Activated T-cell treated with anti-CD3 and anti-CD28 coated beads, Interleukin-2, amount 50 U/mL, for 24 hours (primary cell): ENCODE results near the gene NUAK1.
A peak's percentile ranks its signal among the peaks of the same experiment; 100 is the strongest.

ENCODE experiments used
- DNase-seq: peaks from one replicate; pipeline ENCODE4 v3.0.0-alpha.2; 2020
- H3K27ac Mint-ChIP-seq: 2 replicates; pipeline ENCODE4 v1.8.0; 2020; ENCODE audit warnings: mild to moderate bottlenecking, mixed read lengths
- H3K27me3 Mint-ChIP-seq: 2 replicates; pipeline ENCODE4 v1.8.0; 2020; ENCODE audit warnings: mixed read lengths
- H3K36me3 Mint-ChIP-seq: 2 replicates; pipeline ENCODE4 v1.8.0; 2020; ENCODE audit warnings: low read depth, mixed read lengths
- H3K4me1 Mint-ChIP-seq: 2 replicates; pipeline ENCODE4 v1.8.0; 2020; ENCODE audit warnings: low read depth, mixed read lengths
- H3K4me3 Mint-ChIP-seq: 2 replicates; pipeline ENCODE4 v1.8.0; 2020; ENCODE audit warnings: mild to moderate bottlenecking, moderate library complexity, mixed read lengths
- H3K9me3 Mint-ChIP-seq: 2 replicates; pipeline ENCODE4 v1.8.0; 2020; ENCODE audit warnings: mixed read lengths

Gene NUAK1

DNA sequence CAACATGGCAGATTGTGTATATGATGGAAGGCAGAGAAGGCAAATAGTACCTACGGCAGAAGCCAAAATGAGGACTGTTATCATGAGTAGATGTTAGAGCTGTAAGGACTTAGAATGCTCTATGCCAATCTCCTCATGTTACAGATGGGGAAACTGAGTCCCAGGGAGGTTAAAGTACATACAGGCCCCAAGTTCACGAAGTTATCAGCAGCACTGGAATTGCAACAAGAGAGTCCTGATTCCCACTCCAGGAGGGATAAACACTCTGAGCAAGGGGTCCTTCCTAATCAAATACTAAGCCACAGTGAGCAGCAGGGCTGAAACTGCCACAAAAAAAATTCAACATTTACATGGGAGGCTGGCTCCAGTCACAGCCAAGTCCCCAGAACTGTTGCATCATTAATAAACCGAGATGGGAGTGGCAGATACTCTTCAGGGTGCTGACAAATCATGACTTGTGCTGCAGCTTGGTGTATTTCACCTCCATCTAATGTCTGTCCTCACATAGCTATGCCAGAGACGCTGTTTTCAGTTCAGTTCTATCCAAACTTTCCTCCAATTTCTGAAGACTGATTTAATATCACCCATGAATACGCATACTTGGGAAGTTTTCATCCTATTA lies 24.2 kb downstream of the NUAK1 start:
- peaks cover 8% of the 10 kb centered on the region for H3K4me1 Mint-ChIP-seq

DNA sequence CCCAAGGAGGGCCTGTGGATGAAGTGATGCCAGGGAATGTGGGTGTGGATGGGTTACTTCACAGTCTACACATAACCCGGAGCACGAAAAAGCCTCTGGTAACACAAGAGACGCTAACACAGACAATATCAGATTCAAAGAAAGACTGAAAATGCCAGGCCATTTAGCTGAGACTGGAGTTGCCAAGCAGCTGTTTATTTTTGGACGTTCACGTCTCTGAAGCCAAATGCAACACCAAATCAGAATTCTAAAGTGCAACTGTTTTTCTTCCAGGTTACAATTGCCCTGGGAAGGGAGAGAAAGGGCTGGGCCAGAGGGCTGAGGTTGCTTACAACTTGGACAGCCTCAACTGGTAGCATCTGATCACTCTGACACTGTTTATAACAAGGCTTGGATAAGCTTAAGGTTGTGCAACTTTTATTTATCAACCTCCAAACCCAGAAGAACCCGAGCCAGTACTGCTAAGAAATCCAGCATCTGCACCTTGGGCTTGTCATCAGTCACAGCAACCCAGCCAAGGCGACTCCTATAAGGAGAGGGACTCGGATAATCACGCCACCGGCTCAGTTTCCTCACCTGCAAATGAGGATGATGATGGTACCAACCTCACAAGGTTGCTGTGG lies 24.8 kb downstream of the NUAK1 start:
- DNase-seq = no peak
- Mint-ChIP-seq H3K4me3 (no peak overlapping the region), H3K27me3 (peaks cover 48% of the 10 kb centered on the region), H3K4me1 (peaks cover 8% of the 10 kb centered on the region), H3K9me3 (no peaks in the 10 kb centered on the region), H3K27ac (no peak overlapping the region), H3K36me3 (no peaks in the 10 kb centered on the region)

More for the DNA sequence above, 24.2 kb downstream of the NUAK1 start:
- DNase-seq = no peak
- H3K4me3 Mint-ChIP-seq = no peak overlapping the region
- H3K27ac Mint-ChIP-seq = no peak overlapping the region
- H3K9me3 Mint-ChIP-seq = no peaks in the 10 kb centered on the region
- peaks cover 44% of the 10 kb centered on the region for H3K27me3 Mint-ChIP-seq
- H3K36me3 Mint-ChIP-seq = no peaks in the 10 kb centered on the region

DNA sequence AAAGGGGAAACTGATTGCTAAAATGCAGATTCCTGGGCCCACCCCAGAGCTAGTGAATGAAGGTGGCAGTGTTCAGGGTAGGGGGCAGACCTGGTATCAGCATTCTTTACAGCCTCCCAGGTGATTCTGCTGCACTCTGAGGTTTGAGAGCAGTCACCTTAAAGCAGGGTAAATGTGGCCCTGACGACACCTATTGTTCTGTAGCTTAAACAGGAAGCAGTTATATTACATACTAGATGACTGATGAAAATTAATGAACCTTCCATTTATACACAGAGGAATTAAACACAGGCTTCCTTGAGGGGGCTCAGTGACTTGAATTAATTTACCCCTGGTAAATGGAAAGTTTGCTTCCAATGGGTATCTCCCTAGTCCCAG lies 25.3 kb downstream of the NUAK1 start:
- H3K4me1 Mint-ChIP-seq = peaks cover 8% of the 10 kb centered on the region
- no peaks in the 10 kb centered on the region for H3K9me3 Mint-ChIP-seq
- no peak overlapping the region for H3K4me3 Mint-ChIP-seq
- peaks cover 53% of the 10 kb centered on the region for H3K27me3 Mint-ChIP-seq
- H3K27ac Mint-ChIP-seq = no peak overlapping the region
- no peaks in the 10 kb centered on the region for H3K36me3 Mint-ChIP-seq
- no peak for DNase-seq

DNA sequence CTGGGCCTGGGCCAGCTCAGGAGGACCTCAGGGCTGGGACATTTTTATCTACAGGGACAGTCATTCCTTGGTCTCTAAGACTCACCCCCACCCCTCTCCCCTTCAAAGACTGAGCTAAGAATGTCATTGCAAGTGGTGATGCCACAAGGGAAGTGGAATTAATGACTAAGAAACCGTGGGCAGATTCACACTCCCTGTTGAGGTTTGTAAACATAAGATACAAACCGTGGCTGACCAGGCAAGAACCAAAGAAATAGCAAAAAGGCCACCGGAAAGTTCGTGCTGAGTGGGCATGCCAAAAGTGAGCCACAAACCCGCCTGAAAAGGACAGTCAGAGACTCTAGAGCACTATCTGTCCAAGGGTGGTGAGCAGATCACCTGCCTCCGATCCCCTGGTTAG lies 25.7 kb downstream of the NUAK1 start:
- Mint-ChIP-seq H3K4me3 (no peak overlapping the region), H3K9me3 (no peaks in the 10 kb centered on the region), H3K4me1 (peaks cover 8% of the 10 kb centered on the region), H3K27ac (peak overlapping the region; percentile 35), H3K27me3 (peaks cover 57% of the 10 kb centered on the region), H3K36me3 (no peaks in the 10 kb centered on the region)
- DNase-seq = no peak

DNA sequence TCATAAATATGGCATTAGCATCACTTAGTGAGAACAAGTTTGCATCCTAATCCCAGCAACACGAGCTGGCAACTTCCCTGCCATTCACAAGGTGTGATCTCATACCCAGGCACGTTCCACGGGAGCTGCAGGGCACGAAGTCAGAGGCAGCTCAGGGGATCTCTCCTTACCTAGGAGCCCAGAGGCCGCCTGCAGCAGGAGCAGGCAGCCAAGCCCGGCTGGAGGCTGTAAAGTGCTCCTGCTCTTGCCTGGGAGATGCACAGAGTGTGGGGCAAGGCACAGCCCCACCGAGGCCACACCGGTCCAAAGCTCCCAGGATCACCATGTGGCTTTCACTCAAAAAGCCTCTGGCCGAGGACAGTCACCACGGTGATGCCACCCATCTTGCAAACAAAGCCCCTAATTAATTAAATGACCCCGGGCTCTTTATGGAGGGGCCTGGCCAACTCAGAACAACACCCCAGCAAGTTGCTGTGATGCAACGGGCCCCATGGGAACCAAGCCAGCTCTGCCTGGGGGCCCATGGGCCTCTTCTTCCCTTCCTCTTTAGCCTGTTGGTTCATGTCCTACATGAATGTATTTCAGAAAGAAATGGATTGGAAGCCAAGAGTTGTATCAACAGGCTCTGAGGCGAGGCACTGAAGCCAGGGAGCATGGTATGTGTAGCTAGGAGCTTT lies 26.5 kb downstream of the NUAK1 start:
- Mint-ChIP-seq H3K27ac (no peak overlapping the region), H3K9me3 (no peaks in the 10 kb centered on the region), H3K4me3 (no peak overlapping the region), H3K36me3 (no peaks in the 10 kb centered on the region), H3K4me1 (peaks cover 8% of the 10 kb centered on the region), H3K27me3 (peaks cover 59% of the 10 kb centered on the region)
- no peak for DNase-seq

DNA sequence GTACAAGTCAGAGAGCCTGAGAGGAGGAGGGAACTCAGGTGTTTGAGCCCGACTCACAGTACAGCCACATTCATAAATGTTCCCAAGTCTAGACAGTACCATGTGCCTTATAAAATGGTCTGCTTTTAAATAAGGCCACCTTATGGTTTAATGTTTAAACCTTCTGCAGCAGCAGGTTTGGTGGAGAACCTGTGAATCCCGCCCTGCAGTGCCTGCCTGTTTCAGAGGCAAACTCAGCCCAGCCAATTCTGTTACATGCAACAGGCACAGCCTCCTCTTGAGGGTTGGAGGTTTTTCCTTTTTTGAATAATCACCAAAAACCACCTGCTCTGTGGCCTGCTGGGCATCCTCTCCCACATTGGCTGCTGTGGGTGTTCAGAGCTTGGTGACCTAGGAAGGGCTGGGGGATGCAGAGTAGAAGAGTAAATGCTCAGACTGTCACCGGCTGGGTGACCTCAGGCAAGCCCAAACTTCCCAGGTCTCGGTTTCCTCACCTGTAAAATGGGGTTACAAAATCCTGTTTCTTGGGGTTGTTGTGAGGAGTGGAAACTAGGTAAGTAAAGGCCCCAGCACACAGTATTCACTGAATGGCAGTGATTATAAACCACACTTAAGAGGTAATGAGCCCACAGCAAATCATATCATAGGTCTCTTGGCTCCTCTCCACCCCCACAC lies 28.0 kb downstream of the NUAK1 start:
- Mint-ChIP-seq H3K4me3 (no peak overlapping the region), H3K4me1 (peaks cover 8% of the 10 kb centered on the region), H3K27me3 (peaks cover 57% of the 10 kb centered on the region), H3K9me3 (no peaks in the 10 kb centered on the region), H3K27ac (no peak overlapping the region), H3K36me3 (no peaks in the 10 kb centered on the region)
- DNase-seq = no peak

DNA sequence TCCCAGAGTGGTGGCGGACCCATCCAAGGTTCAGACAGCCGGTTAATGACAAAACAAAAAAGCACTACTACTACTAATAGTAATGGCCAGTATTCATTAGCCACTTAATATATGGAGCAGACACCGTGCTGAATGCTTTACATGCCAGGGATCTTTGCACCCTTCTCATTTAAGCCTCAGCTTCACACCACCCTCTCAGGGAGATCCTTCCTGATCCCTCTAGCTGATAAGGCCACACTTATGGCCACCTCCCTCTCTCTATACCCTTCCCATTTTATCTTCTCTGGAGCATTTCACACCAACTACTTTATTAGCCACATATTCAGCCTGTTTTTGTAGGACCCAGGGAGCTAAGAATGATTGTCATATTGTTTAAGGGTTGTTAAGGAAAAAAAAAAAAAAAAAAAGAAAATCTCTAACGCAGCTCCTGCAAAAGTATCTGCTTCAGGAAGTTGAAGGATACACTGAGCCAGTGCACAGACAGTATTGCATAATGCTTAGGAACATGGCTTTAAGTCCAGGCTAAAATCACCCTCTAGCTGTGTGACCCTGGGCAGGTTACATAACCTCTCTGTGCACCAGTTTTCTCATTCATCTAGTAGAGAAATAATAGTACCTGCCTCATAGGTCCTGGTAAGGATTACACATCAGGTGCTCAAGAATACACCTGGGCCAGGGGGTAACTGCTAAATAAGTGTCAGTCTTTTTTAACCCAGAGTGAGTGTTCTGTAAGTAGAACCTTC lies 29.4 kb downstream of the NUAK1 start:
- H3K4me1 Mint-ChIP-seq = peaks cover 8% of the 10 kb centered on the region
- H3K36me3 Mint-ChIP-seq = no peaks in the 10 kb centered on the region
- no peak overlapping the region for H3K27ac Mint-ChIP-seq
- H3K27me3 Mint-ChIP-seq = peaks cover 65% of the 10 kb centered on the region
- no peak for DNase-seq
- H3K4me3 Mint-ChIP-seq = no peak overlapping the region
- no peaks in the 10 kb centered on the region for H3K9me3 Mint-ChIP-seq

DNA sequence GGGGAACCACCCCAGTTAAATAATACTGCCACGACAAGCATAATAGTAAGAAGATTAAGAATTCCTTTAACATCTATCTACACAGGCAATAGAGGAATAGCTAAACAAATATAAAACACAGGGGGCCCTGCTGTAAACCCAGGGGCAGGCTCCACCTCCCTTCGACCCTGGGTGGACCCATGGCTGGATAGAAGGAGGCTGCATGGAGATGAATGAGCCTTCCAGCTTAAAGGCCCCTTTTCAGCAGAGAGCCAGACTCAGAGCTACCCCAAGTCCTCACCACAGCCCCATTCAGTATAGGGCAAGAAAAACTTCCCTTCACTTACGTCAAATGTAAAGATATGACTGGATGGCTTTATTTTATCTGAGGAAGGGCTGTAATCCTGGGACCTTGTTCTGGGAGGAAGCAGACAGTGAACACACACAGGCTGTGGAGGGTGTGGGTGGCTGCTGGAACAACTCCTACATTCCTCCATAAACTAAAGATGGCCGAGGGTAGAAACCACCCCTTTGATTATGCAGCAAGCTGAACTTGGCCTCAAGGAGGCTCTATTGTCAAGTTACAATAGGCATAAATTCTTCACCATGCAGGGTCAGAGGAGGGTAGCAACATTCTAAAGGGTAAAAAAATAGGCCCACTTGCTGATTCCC lies 30.4 kb downstream of the NUAK1 start:
- H3K27me3 Mint-ChIP-seq = peaks cover 73% of the 10 kb centered on the region
- no peak for DNase-seq
- no peak overlapping the region for H3K4me3 Mint-ChIP-seq
- H3K9me3 Mint-ChIP-seq = no peaks in the 10 kb centered on the region
- H3K36me3 Mint-ChIP-seq = no peaks in the 10 kb centered on the region
- H3K27ac Mint-ChIP-seq = no peak overlapping the region
- peaks cover 6% of the 10 kb centered on the region for H3K4me1 Mint-ChIP-seq

DNA sequence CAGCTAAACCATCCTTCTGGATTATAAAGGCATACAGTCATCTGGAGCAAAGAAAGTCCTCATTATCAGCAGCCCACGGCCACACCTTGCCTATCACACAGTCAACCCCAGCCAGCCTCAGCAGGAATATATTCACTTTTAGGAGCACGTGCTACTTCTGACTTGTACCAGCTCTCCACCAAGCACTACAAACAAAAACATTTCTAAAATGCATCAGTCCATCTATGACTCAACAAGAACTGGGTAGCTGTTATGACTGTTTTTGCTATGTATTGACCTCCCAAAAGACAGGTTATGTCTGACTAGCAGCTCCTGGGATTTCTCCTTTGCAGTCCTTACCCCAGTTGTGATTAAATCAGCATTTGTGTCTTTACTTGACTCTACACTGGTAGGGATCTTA lies 31.2 kb downstream of the NUAK1 start:
- Mint-ChIP-seq H3K9me3 (no peaks in the 10 kb centered on the region), H3K27ac (no peak overlapping the region), H3K4me3 (no peak overlapping the region), H3K4me1 (no peaks in the 10 kb centered on the region), H3K36me3 (no peaks in the 10 kb centered on the region), H3K27me3 (peaks cover 71% of the 10 kb centered on the region)
- DNase-seq = no peak

DNA sequence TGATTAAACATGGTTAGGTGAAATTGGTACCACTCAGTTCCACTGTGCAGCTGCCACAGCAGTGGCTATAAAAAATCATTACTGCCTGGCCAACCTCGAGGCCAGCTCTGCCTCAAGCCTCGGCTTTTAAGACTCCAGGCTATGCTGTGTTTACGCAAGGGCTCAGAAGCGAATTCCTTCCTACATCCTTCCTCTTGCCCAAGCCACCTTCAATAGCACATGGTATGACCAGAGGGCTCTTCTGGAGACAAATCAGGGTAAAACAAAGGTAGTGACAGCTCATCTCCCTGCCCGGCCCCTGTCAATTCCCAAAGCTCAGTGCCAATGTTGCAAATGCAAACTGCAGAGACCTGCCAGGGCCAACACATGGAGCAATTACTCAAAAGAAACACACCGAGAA lies 31.9 kb downstream of the NUAK1 start:
- DNase-seq = no peak
- H3K4me1 Mint-ChIP-seq = no peaks in the 10 kb centered on the region
- no peak overlapping the region for H3K27ac Mint-ChIP-seq
- H3K27me3 Mint-ChIP-seq = peaks cover 67% of the 10 kb centered on the region
- H3K4me3 Mint-ChIP-seq = no peak overlapping the region
- H3K36me3 Mint-ChIP-seq = no peaks in the 10 kb centered on the region
- no peaks in the 10 kb centered on the region for H3K9me3 Mint-ChIP-seq

DNA sequence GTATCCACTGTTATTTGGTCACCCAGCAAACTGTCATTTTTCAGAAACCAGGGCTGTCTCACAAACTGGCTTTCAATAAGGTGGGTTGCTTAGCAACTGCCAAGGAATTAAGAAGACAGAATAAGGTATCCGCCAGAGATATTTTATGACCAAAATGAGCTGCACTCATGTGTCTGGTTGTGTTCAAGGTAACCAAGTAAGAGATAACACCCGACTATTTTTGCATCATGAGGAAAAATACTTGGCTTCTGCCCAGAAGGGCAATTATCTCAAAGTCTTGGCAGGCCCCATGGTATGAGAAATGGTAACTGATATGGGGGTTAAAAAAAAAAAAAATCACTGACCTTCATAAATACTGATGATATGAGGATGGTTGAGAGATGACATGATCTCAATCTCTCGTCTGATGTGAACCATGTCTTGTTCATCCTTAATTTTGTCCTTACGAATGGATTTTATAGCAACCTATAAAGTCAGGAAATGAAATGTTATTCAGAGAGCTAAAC lies 32.6 kb downstream of the NUAK1 start:
- Mint-ChIP-seq H3K9me3 (no peaks in the 10 kb centered on the region), H3K4me3 (no peak overlapping the region), H3K27me3 (peaks cover 62% of the 10 kb centered on the region), H3K27ac (no peak overlapping the region), H3K36me3 (no peaks in the 10 kb centered on the region), H3K4me1 (no peaks in the 10 kb centered on the region)
- no peak for DNase-seq

DNA sequence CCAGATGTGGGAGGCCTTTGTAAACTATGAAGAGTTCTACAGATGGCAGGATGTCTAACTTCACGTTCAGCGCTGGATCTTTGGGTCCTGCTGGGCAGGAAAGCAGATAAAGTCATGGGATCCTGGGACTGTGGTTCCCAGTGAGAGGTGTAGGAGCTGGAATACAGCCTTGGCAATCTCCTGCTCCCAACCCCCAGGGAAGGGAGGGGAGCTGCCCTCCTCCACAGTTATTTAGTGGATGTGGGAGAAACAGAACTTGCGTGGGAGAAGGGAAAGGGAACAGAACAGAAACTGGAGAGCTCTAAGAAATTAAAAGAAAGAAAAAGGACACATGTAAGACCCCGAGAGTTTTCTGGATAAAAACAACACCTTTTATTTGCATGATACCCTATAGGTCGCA lies 37.0 kb downstream of the NUAK1 start:
- Mint-ChIP-seq H3K9me3 (no peaks in the 10 kb centered on the region), H3K36me3 (no peaks in the 10 kb centered on the region), H3K27me3 (peaks cover 43% of the 10 kb centered on the region), H3K4me3 (no peak overlapping the region), H3K27ac (no peak overlapping the region), H3K4me1 (no peaks in the 10 kb centered on the region)
- DNase-seq = no peak

DNA sequence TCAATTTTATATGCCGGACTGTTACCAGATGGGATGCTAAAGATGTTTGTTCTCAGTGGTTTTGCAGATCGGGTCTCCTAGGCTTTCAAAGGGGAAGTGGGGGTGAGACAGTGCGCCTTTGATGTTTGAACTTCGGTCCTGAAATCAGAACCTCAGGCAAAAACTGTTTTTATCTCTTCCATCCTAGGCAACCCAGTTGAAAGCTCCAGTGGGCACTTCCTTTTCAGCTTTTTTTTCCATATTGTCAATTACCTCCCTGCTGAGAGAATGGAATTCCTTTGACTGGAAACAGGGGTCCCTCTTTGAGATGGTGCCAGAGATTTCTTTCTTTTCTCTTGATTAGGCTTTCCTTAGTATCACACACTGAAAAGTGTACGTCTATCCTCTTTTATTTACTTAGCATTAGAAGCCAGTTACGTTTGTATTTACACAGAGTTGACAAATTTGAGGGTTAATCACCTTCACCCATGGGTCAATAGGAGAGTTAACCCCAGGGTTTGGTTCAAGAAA lies 40.0 kb downstream of the NUAK1 start:
- Mint-ChIP-seq H3K9me3 (no peaks in the 10 kb centered on the region), H3K4me1 (no peaks in the 10 kb centered on the region), H3K4me3 (no peak overlapping the region), H3K36me3 (no peaks in the 10 kb centered on the region), H3K27me3 (peaks cover 27% of the 10 kb centered on the region), H3K27ac (no peak overlapping the region)
- no peak for DNase-seq

DNA sequence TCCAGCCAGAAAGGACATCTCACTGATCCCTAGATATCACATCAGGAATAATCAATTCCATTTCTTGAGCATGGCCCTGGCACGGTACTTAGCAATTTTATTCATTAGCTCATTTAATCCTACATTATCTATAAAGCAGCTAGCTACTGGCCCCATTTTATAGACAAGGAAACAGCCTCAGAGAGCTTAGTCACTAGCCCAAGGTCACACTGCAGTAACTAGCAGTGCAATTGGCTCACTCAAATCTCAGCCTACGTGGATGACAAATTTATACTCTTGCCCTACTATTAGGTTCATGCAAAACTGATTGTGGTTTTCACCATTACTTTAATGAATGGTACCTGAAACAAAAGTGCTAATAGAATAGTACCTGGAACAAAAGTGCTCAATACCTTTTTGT lies 41.7 kb downstream of the NUAK1 start:
- no peak overlapping the region for H3K27ac Mint-ChIP-seq
- no peaks in the 10 kb centered on the region for H3K9me3 Mint-ChIP-seq
- DNase-seq = no peak
- peaks cover 26% of the 10 kb centered on the region for H3K27me3 Mint-ChIP-seq
- no peaks in the 10 kb centered on the region for H3K4me1 Mint-ChIP-seq
- H3K36me3 Mint-ChIP-seq = no peaks in the 10 kb centered on the region
- no peak overlapping the region for H3K4me3 Mint-ChIP-seq
